GM19240 (cell line): ENCODE data around the gene GPR180.

Experiments used
- DNase-seq: peaks from one replicate; pipeline ENCODE4 v3.0.0; 2011; ENCODE audit warnings: low spot score; ENCODE audit not compliant: insufficient read length

GPR180 gene

GRCh38 chr13:94646904-94647303 lies 45.2 kb downstream of the GPR180 start:
- DNase-seq = no peak

- no peak for DNase-seq
Observed at GRCh38 chr13:94656176-94656575, 54.5 kb downstream of the GPR180 start.

GRCh38 chr13:94656766-94657165 lies 55.1 kb downstream of the GPR180 start:
- DNase-seq = peak; percentile 5

GRCh38 chr13:94657167-94657566 lies 55.5 kb downstream of the GPR180 start:
- DNase-seq = no peak

- DNase-seq = no peak
Observed at GRCh38 chr13:94658926-94659597, 57.4 kb downstream of the GPR180 start.

GRCh38 chr13:94659598-94659946 lies 57.9 kb downstream of the GPR180 start:
- no peak for DNase-seq

- DNase-seq = no peak
Observed at GRCh38 chr13:94660695-94661326, 59.2 kb downstream of the GPR180 start.

- no peak for DNase-seq
Observed at GRCh38 chr13:94661406-94661805, 59.7 kb downstream of the GPR180 start.

GRCh38 chr13:94662274-94662945 lies 60.8 kb downstream of the GPR180 start:
- DNase-seq = no peak

GRCh38 chr13:94664889-94665288 lies 63.2 kb downstream of the GPR180 start:
- DNase-seq = no peak

- DNase-seq = no peak
Observed at GRCh38 chr13:94666065-94666464, 64.4 kb downstream of the GPR180 start.

GRCh38 chr13:94667190-94667589 lies 65.5 kb downstream of the GPR180 start:
- no peak for DNase-seq

- DNase-seq = no peak
Observed at GRCh38 chr13:94672400-94672799, 70.7 kb downstream of the GPR180 start.

- no peak for DNase-seq
Observed at GRCh38 chr13:94673851-94674250, 72.2 kb downstream of the GPR180 start.

GRCh38 chr13:94674609-94675348 lies 73.1 kb downstream of the GPR180 start:
- DNase-seq = peak; percentile 41

- DNase-seq = no peak
Observed at GRCh38 chr13:94677799-94678198, 76.1 kb downstream of the GPR180 start.

- no peak for DNase-seq
Observed at GRCh38 chr13:94678845-94679244, 77.2 kb downstream of the GPR180 start.

- no peak for DNase-seq
Observed at GRCh38 chr13:94679614-94680013, 78.0 kb downstream of the GPR180 start.

- DNase-seq = no peak
Observed at GRCh38 chr13:94682229-94682628, 80.6 kb downstream of the GPR180 start.

- no peak for DNase-seq
Observed at GRCh38 chr13:94683409-94683808, 81.8 kb downstream of the GPR180 start.
